ENCODE data around the gene GNAZ.

The GNAZ gene

DNA sequence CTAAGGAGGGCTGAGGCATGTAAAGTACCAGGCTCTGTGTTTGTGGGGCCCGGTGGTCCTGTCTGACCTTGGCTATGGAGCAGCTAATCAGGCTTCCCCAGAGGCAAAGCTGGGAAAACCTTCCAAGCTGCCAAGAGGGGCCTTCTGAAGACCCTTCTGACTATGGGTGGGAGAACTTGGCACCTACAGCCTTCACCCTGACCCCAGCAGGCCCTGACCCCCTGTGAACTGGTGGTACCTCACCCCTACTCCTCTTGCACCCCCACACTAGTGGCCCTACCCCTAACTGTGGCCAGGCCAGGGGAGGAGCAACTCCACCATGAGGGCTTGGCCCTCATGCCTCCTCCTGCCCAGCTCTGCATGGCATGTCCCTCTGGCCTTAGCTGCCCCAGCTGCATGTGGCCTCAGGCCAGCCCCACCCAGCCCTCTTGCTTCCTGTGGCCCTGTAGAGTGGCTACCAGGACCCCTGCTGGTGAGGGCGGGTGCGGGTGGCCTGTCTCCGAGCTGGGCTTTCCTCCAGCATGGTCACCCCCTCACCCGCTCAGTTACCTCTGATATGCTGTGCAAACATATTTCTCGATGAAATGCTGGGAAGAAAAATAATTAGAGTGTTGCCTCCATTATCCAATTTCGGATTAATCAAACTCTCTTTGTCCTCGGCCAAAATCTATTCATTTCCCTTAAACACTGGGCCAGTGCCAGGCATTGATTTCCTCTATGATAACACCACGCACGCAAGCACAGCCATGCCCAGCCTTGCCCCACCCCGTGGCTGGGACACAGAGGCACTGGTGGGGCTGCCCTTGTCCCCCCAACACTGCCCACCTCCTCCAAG, 7.5 kb downstream of the GNAZ start:
- no peak for DNase-seq (ENCODE audit: low spot score)

GRCh38 chr22:23078462-23078787, 8.1 kb downstream of the GNAZ start:
- no peak for DNase-seq (ENCODE audit: low spot score)

- DNase-seq (ENCODE audit: low spot score) = no peak
Observed at GRCh38 chr22:23079240-23079768, 9.0 kb downstream of the GNAZ start.

DNA sequence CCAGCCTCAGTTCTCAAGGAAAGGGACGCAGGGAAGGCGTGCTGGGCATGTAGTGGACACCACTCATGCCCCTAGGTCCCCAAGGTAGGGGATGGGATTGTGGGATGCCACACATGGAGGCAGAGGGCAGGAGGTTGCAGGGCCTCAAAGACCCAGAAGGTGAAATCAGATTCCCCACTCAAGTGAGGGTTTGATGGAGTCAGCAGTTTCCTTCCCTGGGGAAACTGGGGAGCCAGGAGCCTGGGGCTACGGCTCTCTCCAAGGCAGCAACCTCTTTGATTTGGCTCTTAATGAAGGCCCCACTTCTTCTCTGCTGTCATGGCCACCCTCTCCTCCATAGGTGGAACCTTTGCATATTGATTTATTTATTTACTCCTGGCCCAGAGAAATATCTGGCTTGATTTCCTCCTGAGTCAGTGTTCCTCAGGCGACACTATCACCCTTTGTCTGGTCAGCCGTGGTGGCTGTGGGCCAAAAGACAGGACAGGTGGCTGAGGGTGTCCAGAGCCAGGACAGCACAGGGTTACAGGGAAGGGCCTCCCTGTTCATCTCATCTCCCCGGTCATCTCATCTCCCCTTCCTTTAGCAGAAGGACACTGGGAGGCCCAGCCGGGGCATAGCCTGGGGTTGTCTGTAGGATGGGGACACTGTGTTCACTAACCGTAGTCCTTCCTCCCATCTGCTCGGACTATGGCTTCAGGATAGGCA, 9.6 kb downstream of the GNAZ start:
- DNase-seq (ENCODE audit: low spot score) = no peak

DNA sequence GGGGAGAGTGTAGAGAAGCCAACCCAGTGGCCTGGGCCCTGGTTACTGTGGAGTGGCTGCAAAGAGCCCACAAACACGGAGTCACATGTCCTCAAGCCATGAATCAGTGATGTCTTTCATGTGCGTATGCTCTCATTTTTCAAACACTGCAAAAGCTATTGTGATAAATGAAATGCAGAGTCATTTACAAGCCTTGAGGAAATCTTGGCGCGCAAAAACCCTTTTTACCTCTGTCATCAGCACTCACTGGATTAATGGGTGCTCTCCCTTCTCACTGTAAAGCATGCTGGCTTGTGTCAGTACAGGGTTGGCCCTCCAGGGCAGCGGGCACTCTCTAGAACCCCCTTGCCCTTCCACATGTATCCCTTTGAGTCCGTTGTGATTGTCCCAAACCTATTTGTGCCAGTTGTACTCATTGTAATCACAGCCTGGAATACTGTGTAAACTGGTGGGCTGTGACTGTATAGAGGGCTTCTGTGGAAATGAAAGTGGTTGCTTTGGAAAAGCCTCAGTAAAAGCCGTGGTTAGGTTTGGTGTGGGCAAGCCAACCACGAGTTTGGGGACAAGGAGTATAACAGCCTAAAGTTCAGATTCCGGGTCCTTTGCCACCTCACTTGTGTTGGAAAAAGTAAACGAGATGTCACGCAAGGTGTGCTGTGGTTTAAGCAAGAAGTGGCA, 10.4 kb downstream of the GNAZ start:
- DNase-seq (ENCODE audit: low spot score) = no peak

DNA sequence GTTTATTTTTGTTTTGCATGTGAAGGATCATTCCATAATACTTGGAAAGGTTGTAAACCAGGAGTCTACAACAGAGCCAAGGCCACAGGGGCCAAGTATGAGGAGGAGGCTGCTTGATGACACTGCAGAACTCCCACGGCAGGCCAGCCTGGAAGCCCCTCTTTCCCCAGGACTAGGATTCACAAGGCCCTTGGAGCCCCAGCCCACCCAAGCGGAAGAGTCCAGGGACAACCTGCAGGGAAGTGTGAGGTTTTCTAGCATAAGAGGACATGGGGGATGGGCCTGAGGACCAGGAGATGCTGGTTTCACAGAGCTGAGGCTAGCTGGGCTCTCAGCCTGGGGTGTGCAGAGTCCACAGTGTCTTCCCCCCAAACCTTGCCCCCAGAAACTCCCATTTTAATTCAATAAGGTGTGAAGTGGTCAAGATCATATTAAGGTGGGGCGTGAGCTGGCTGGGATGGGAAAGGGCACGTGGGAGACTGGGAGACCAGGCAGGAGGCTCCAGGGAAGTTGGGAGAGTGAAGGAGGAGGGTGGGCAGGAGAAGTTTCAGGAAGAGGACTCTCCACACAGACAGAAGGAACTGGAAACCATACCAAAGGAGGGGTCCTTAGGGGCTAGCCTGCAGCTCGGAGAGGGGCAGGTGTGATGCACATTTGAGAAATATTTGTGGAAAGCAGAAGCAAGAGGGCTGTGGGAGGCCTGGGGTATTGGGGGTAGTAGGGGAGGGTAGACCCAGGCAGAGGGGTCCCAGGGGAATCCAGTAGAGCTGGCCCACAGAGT, 12.4 kb downstream of the GNAZ start:
- DNase-seq (ENCODE audit: low spot score) = no peak

- DNase-seq (ENCODE audit: low spot score) = no peak
Observed at GRCh38 chr22:23083315-23084021, 13.1 kb downstream of the GNAZ start.

GRCh38 chr22:23084453-23085350, 14.4 kb downstream of the GNAZ start:
- no peak for DNase-seq (ENCODE audit: low spot score)

GRCh38 chr22:23085351-23085671, 15.0 kb downstream of the GNAZ start:
- no peak for DNase-seq (ENCODE audit: low spot score)

GRCh38 chr22:23085785-23086184, 15.5 kb downstream of the GNAZ start:
- no peak for DNase-seq (ENCODE audit: low spot score)

- no peak for DNase-seq (ENCODE audit: low spot score)
Observed at GRCh38 chr22:23086263-23086662, 15.9 kb downstream of the GNAZ start.

- DNase-seq (ENCODE audit: low spot score) = no peak
Observed at GRCh38 chr22:23086787-23087186, 16.5 kb downstream of the GNAZ start.

GRCh38 chr22:23088199-23088604, 17.9 kb downstream of the GNAZ start:
- DNase-seq (ENCODE audit: low spot score) = no peak

- no peak for DNase-seq (ENCODE audit: low spot score)
Observed at GRCh38 chr22:23089010-23089409, 18.7 kb downstream of the GNAZ start.

- DNase-seq (ENCODE audit: low spot score) = no peak
Observed at GRCh38 chr22:23089633-23090456, 19.5 kb downstream of the GNAZ start.

- DNase-seq (ENCODE audit: low spot score) = no peak
Observed at GRCh38 chr22:23090457-23090835, 20.1 kb downstream of the GNAZ start.

DNA sequence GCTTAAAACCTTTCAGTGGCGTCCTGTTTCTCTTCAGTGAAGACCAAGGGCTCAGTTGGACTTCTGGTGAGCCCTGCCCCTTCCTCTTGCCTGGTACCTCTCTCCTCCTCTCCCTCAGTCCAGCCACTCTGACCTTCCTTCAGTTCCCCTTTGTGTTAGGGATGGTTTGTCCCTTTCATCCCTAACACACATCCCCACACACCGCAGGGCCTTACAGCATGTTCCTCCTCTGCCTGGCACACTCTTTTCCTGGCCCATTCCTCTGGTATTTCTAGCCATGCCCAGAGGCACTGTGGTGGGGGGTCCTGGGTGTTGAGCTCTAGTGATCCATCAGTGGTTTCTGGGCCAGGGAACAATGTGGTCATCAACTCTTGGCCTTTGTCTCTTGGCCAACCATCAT, 21.4 kb downstream of the GNAZ start:
- DNase-seq (ENCODE audit: low spot score) = no peak

GRCh38 chr22:23092217-23092955, 22.1 kb downstream of the GNAZ start:
- DNase-seq (ENCODE audit: low spot score) = no peak
